K562 (cell line): ENCODE measurements around the gene OPN1LW. TPM values are rescaled to one million over a fixed set of nuclear protein-coding genes. Genes with fewer than 3 reads are reported as not detected.

Experiments
- CHAMP1 ChIP-seq: fragments of 450-650 bp; IDR thresholded peaks from 2 replicates; pipeline ENCODE4 v1.6.1; 2016; ENCODE audit warnings: mild to moderate bottlenecking
- DNMT1 ChIP-seq: fragments of 450-650 bp; IDR thresholded peaks from 2 replicates; pipeline ENCODE4 v1.6.1; 2016; ENCODE audit warnings: antibody characterized with exemption, mild to moderate bottlenecking
- KLF1 ChIP-seq: fragments of 450-650 bp; IDR thresholded peaks from 2 replicates; pipeline ENCODE4 v1.6.1; 2016; ENCODE audit warnings: missing genetic modification characterization, missing compliant biosample characterization
- KLF6 ChIP-seq: fragments of 250-450 bp; sonication (Bioruptor Pico); IDR thresholded peaks from 2 replicates; pipeline ENCODE4 v1.4.0; 2020; ENCODE audit warnings: mild to moderate bottlenecking, moderate library complexity, borderline replicate concordance
- NFRKB ChIP-seq: fragments of 450-650 bp; IDR thresholded peaks from 2 replicates; pipeline ENCODE4 v1.6.1; 2016; ENCODE audit warnings: low read depth
- TARDBP ChIP-seq: fragments of 450-650 bp; IDR thresholded peaks from 2 replicates; pipeline ENCODE4 v1.6.1; 2016
- UBTF ChIP-seq, 2 experiments: IDR thresholded peaks; 2 replicates each; pipeline ENCODE4 v1.6.1; 2012; ENCODE audit warnings: improper control_type of control experiment in 2 of 2, low read depth in 2 of 2, low read length in 2 of 2, borderline replicate concordance in 1 of 2
- ZBTB40 ChIP-seq, 2 experiments: fragments of 450-650 bp in 1 of 2; sonication (generic) in 1 of 2; formaldehyde crosslinking in 1 of 2; IDR thresholded peaks; 2 replicates each; pipeline versions ENCODE4 v1.7.1 to v1.9.0; 2016 to 2022; ENCODE audit warnings: inconsistent platforms in 1 of 2, mild to moderate bottlenecking in 1 of 2, missing genetic modification reagents in 1 of 2
- ZKSCAN8 ChIP-seq: fragments of 200-800 bp; sonication (Bioruptor generic); IDR thresholded peaks from 2 replicates; pipeline ENCODE4 v1.6.1; 2016; ENCODE audit warnings: missing genetic modification characterization, missing compliant biosample characterization
- polyA plus RNA-seq, 8 experiments: library from polyadenylated mRNA; depleted of rRNA in 4 of 8; stranded (reverse) in 5 of 8; unstranded in 3 of 8; fragments of >200 nt; fragmentation: Nextera tagmentation in 2 of 8; fragmentation: Illumina TruSeq in 1 of 8; extraction: Ambion mirVana in 2 of 8; extraction: Trizol in 1 of 8; gene quantifications; 2 replicates each; pipeline versions ENCODE4 v1.2.1 to v1.2.3, GENCODE V29; 2011 to 2014; ENCODE audit warnings: inconsistent platforms in 1 of 8, missing spikeins in 1 of 8
- total RNA-seq, 7 experiments: library from RNA; depleted of rRNA in 6 of 7; stranded (reverse); fragments of >200 nt in 6 of 7; fragmentation: Illumina TruSeq in 2 of 7; extraction: Trizol in 2 of 7; gene quantifications; 2 replicates each; pipeline versions ENCODE4 v1.2.1 to v1.2.3, GENCODE V29; 2011 to 2021; ENCODE audit warnings: low replicate concordance in 1 of 7

OPN1LW gene
- total and polyA plus RNA-seq, 9 of the 15 experiments (the other 6 are each of a cell fraction or from before 2014, with no cell fraction given), result 0.04 TPM; not detected in 8

- TF ChIP-seq CHAMP1, result peak; percentile 94
- peak; percentile 77; the same call in 1 of the 2 replicates for TF ChIP-seq TARDBP
- 0 out of 2 replicates have a peak, but pooled peaks have one; percentile 54 for TF ChIP-seq NFRKB
- TF ChIP-seq DNMT1, result no peak
- peak; percentile 57; the same call in 1 of the 2 replicates for TF ChIP-seq ZBTB40 (IDR thresholded peaks at IDR 0.05)
- no peak for TF ChIP-seq ZBTB40 (CRISPR knock-in tag; IDR thresholded peaks at IDR 0.05)
- peak in 1 of 2 experiments; percentile 57; a peak in 1 of 4 replicates for TF ChIP-seq UBTF (IDR thresholded peaks at IDR 0.05; ENCODE audit: borderline replicate concordance in 1 of 2, low read depth in 2 of 2, low read length in 2 of 2)
- no peak for TF ChIP-seq ZKSCAN8 (CRISPR knock-in tag)
- TF ChIP-seq KLF1 (tag), result peak; percentile 46; the same call in 1 of the 2 replicates
- peak; percentile 44; the same call in 1 of the 2 replicates for TF ChIP-seq KLF6 (CRISPR knock-in tag)
Measured at GRCh38 chrX:154123241-154124219, 20.5 kb upstream of the OPN1LW start (continued).
